Measurements from ENCODE around the gene UBE4B. TPM values are rescaled to one million over a fixed set of nuclear protein-coding genes. Genes with fewer than 3 reads are reported as not detected.
A peak's percentile ranks its signal among the peaks of the same experiment; 100 is the strongest.

UBE4B gene
- total RNA-seq, 1 experiment from 2014 or later: 88.1 TPM

DNA sequence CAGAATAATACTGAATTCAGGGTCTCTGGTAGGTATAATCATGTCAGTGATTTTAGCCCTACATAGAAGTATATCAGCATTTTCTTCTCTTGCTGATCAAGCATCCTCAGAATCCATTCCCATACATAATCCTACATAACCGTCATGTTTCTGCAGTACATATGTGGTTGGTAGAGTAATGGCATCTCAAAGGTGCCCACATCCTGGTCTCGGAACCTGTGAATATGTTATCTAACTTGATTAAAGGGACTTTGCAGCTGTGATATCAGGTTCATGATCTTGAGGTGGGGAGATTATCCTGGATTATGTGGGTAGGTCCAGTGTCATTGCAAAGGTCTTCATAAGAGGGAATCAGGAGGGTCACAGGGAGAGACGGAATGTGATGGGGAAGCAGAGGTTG, 108.2 kb downstream of the UBE4B start:
- DNase-seq: no peak
- no peaks in the 10 kb centered on the region for H3K27me3 ChIP-seq (ENCODE audit: control insufficient read depth, insufficient read depth, low read length)
- no peak overlapping the region for H3K4me3 ChIP-seq (ENCODE audit: insufficient read depth, low read depth, low read length)
- H3K36me3 ChIP-seq (replicated peaks; ENCODE audit: control insufficient read depth, insufficient read depth, low read length): peaks cover 5% of the 10 kb centered on the region

DNA sequence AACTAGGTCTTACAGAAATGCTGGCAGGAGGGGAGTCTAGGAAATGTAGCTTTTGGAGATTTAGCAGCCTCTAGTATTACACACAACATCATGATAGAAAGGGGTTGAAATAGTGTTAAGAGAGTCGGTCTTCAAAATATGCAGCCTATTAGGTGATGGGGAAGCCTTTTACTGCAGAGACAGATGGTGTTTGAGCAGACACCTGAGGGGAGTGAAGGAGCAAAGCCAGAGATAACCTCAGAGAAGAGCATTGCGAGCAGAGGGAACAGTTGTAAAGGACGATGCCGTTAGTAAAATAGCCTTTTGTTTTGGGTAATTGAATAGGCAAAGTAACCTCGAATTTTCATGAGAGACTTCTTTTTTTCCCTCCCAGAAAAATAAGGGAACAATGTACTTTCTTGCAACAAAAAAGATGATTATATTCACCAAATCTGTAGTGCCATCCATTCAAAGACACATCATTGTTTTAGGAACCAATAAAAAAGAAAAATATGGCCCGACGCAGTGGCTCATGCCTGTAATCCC, 111.3 kb downstream of the UBE4B start:
- DNase-seq: no peak
- H3K4me3 ChIP-seq (ENCODE audit: insufficient read depth, low read depth, low read length): no peak overlapping the region
- no peaks in the 10 kb centered on the region for H3K27me3 ChIP-seq (ENCODE audit: control insufficient read depth, insufficient read depth, low read length)
- no peaks in the 10 kb centered on the region; the same call in 1 of the 2 replicates for H3K36me3 ChIP-seq (replicated peaks; ENCODE audit: control insufficient read depth, insufficient read depth, low read length)

DNA sequence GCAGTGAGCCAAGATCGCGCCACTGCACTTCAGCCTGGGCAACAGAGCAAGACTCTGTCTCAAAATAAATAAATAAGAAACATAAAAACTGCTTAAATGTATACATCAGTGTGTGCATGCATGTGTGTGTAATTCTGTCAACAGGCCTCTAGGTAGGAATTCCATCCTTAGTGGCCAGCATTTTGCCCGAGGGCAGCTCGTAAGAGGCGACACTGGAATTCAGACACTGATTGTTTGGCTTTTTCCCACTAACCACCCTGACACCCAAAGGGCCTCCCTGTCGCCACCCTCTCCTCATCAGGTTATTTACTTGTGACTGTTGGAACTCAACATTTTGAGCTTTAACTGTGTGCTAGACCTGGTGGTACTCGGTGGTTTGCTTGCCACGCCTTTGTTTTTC, 113.6 kb downstream of the UBE4B start:
- no peaks in the 10 kb centered on the region for H3K27me3 ChIP-seq (ENCODE audit: control insufficient read depth, insufficient read depth, low read length)
- H3K36me3 ChIP-seq (replicated peaks; ENCODE audit: control insufficient read depth, insufficient read depth, low read length): peaks cover under 1% of the 10 kb centered on the region
- no peak overlapping the region for H3K4me3 ChIP-seq (ENCODE audit: insufficient read depth, low read depth, low read length)
- no peak for DNase-seq

DNA sequence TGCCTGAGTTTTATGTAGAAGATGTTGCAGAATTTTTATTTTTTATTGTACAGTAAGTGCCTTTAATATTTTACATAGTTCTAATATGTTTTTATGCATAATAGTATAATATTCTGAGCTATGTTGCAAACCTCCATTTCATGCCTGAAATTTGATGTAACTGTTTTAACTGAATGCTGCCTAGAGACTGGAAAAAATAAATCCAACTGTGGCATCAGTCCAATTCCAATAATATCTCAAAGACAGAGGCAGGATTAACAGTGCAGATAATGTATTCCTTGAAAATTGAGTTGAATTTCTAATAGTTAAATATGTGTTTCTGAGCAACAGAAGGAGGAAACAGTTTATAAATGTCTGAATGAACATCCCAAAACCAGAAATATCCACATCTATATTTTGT, 116.5 kb downstream of the UBE4B start:
- Histone ChIP-seq H3K4me3 (ENCODE audit: insufficient read depth, low read depth, low read length) (no peak overlapping the region), H3K36me3 (replicated peaks; ENCODE audit: control insufficient read depth, insufficient read depth, low read length) (peaks cover 2% of the 10 kb centered on the region), H3K27me3 (ENCODE audit: control insufficient read depth, insufficient read depth, low read length) (no peaks in the 10 kb centered on the region)
- DNase-seq: no peak

DNA sequence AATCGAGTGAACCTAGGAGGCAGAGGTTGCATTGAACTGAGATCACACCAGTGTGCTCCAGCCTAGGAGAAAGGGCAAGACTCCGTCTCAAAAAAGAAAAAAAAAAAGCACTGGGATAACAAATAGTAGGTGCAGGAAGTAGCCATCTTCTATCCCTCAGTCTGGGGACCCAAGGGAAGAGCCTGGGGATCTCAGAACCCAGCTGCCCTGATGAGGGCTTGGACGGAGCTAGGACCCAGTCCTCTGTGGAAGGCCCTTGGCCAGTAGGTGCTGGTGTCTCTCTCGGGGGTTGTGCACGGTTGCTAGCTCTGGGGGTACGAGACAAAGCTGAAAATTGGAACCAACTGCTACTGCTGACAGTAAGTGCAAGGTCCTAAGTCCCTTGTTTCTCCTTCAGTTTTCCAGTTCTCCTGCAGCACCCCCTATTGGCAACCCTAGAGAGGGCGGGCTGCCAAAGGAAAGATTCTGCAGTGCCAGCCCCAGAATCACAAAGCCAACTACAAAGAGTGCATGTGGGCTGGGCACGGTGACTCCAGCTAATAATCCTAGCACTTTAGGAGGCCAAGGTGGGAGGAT, 120.0 kb downstream of the UBE4B start:
- DNase-seq: peak; percentile 75
- Histone ChIP-seq H3K27me3 (ENCODE audit: control insufficient read depth, insufficient read depth, low read length) (no peaks in the 10 kb centered on the region), H3K36me3 (replicated peaks; ENCODE audit: control insufficient read depth, insufficient read depth, low read length) (peaks cover 3% of the 10 kb centered on the region), H3K4me3 (ENCODE audit: insufficient read depth, low read depth, low read length) (no peak overlapping the region)

DNA sequence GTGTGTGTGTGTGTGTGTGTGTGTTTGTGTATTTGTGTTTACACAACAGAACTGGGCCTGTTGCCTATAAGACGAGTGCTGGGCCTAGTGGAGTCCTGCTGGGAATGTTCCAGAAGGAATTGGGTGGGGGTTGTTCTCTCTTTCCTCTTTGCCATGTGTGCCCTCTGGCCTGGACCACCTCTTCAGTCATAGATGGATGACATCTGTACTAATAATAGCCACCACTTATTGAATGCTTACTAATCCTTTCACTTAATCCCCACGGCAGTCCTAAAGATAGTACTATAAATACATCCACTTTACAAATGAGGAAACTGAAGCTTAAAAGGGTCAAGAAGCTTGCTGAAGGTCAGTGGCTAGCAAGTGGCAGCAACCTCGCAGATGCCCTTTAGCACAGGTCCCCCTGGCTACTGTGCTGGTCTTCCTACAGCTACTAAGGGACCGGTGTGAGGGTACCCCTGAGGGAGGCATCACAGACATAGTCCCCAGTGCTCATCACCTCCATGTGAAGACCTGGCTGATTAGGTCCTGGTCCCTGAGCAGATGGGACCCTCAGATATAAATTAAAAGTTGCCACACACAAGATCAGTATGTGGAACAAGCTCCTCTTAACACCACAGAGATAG, 122.4 kb downstream of the UBE4B start:
- peaks cover 3% of the 10 kb centered on the region for H3K36me3 ChIP-seq (replicated peaks; ENCODE audit: control insufficient read depth, insufficient read depth, low read length)
- no peaks in the 10 kb centered on the region for H3K27me3 ChIP-seq (ENCODE audit: control insufficient read depth, insufficient read depth, low read length)
- no peak overlapping the region for H3K4me3 ChIP-seq (ENCODE audit: insufficient read depth, low read depth, low read length)
- no peak for DNase-seq

DNA sequence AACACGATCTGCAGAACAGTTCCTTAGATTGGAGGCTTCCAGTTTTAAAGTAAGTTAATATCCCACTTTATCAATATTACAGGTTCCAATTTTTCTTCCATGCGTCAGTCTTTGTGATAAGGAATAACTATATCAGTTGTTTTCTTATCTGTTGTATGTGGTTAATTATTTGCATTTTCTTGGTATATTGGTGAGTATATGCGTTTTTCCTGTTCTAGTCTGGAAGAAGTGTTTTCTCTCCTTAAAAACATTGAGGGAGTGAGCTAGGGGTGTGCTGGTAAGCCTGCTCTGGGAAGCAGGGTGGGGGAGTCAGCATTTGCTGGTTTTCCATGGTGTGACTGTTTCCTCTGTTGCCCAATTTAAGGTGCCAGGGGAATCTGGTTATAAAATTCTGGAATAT, 127.4 kb downstream of the UBE4B start:
- peaks cover 6% of the 10 kb centered on the region for H3K36me3 ChIP-seq (replicated peaks; ENCODE audit: control insufficient read depth, insufficient read depth, low read length)
- H3K27me3 ChIP-seq (ENCODE audit: control insufficient read depth, insufficient read depth, low read length): no peaks in the 10 kb centered on the region
- H3K4me3 ChIP-seq (ENCODE audit: insufficient read depth, low read depth, low read length): no peak overlapping the region
- no peak for DNase-seq

DNA sequence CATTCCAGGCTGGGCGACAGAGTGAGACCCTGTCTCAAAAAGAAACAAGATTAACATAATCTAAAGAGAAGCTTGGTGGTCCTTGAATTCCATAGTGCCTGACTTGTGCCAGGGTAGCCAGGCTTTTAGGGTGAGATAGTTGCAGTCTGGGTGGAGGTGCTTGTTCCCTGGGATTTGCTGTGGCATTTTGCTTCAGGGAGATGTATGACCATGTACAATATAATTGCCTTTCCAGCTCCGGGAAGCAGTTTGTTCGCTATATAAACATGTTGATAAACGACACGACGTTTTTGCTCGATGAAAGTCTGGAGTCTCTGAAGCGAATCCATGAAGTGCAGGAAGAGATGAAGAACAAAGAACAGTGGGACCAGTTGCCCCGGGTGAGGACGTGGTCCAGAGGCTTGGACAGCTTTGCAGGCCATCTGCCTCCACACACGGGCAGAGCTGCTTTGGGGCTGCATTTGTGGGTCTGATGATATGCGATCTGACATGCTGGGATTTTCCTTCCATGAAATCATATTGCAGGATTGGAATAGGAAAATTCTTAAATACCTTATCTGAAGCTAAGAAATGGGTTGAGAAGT, 128.2 kb downstream of the UBE4B start:
- Histone ChIP-seq H3K4me3 (ENCODE audit: insufficient read depth, low read depth, low read length) (no peak overlapping the region), H3K27me3 (ENCODE audit: control insufficient read depth, insufficient read depth, low read length) (no peaks in the 10 kb centered on the region), H3K36me3 (replicated peaks; ENCODE audit: control insufficient read depth, insufficient read depth, low read length) (peaks cover 12% of the 10 kb centered on the region)
- DNase-seq: no peak

DNA sequence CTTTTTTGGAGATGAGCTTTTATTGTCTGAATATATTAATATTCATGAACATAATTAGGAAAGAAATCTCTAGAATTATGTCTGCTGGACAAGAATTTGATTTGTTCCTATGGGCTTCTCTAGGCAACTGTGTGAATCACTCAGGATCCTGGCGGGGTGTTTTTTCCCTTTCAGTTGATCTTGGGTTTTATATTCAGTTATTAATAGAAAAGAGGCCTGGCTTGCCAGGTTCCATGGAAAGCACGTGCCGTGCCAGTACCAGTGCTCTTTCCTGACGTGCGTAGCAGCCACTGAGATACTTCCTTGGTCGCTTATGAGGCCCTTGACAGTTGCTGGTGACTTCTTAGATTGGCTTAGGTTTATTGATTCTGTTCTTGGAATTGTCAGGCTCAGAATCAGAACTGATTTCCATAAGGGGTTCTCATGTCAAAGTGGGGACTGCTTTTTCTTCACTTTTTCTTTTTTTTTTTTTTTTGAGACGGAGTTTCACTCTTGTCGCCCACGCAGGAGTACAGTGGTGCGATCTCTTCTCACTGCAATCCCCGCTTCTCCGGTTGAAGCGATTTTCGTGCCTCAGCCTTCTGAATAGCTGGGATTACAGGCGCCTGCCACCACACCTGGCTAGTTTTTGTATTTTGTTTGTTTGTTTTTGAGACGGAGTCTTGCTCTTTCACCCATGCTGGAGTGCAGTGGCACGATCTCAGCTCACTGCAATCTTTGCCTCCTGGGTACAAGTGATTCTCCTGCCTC, 129.0 kb downstream of the UBE4B start:
- Histone ChIP-seq H3K27me3 (ENCODE audit: control insufficient read depth, insufficient read depth, low read length) (no peaks in the 10 kb centered on the region), H3K36me3 (replicated peaks; ENCODE audit: control insufficient read depth, insufficient read depth, low read length) (peaks cover 13% of the 10 kb centered on the region), H3K4me3 (ENCODE audit: insufficient read depth, low read depth, low read length) (no peak overlapping the region)
- no peak for DNase-seq

DNA sequence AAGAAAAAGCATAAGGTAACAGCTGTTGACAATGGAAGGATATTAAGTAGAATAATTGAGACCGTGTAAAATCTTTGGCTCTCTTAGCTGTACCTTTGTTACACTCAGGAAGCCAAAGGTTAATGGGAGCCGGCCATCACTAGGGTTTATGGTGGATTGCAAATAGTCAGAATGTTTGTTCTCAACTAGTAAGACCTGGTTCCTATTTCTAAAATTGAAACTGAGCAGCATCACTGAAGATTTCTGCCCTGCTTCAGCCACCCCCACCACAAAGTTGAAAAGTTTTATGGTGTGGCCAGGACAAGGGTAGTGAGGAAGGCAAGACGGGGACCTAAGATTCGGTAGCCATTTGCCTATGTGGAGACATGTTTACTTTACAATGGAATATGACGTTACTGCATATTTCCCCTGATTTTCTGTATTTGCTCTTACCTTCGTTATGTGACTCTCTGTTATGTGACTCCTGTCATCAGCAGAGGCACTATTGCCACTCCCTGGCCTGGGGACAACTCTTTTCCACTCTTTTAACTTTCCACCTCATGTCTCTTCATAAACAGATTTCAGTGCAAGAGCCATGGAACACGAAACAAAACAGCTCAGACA, 136.3 kb downstream of the UBE4B start:
- Histone ChIP-seq H3K4me3 (ENCODE audit: insufficient read depth, low read depth, low read length) (no peak overlapping the region), H3K27me3 (ENCODE audit: control insufficient read depth, insufficient read depth, low read length) (no peaks in the 10 kb centered on the region), H3K36me3 (replicated peaks; ENCODE audit: control insufficient read depth, insufficient read depth, low read length) (peaks cover 19% of the 10 kb centered on the region)
- no peak for DNase-seq

DNA sequence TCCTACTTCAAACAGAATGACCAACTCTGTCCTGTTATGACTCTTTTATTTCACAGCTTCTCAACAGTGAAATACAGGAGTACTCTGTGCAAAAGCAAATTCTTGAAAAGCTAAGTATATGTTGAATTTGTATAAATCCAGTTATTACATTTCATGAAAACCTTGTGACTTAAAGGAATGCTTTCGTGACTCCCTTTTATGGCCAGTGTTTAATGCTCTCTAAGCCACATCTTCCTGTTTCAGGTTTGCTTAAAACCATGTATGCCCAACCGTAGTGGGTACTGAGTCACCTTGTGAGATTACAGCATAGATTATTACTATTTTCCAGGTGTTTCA, 137.4 kb downstream of the UBE4B start:
- Histone ChIP-seq H3K4me3 (ENCODE audit: insufficient read depth, low read depth, low read length) (no peak overlapping the region), H3K27me3 (ENCODE audit: control insufficient read depth, insufficient read depth, low read length) (no peaks in the 10 kb centered on the region), H3K36me3 (replicated peaks; ENCODE audit: control insufficient read depth, insufficient read depth, low read length) (peaks cover 16% of the 10 kb centered on the region)
- no peak for DNase-seq

DNA sequence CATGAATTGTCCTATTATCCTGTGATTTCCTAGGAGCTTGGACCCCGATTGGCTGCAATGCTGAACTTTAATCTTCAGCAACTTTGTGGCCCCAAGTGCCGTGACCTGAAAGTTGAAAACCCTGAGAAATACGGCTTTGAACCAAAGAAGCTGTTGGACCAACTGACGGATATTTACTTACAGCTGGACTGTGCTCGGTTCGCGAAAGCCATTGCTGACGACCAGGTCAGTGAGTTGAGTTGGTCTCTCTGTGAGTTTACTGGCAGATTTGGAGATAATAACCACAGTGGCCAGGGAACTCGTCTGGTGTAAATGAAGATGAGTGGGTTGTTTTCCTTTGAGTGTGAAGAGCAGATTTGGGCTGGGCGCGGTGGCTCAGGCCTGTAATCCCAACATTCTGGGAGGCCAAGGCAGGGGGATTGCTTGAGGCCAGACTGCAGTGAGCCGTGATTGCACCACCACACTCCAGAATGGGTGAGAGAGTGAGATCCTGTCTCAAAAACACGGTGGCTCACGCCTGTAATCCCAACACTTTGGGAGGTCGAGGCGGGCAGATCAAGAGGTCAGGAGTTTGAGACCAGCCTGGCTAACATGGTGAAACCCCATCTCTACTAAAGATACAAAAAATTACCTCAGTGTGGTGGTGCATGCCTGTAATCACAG, 138.5 kb downstream of the UBE4B start:
- no peak overlapping the region for H3K4me3 ChIP-seq (ENCODE audit: insufficient read depth, low read depth, low read length)
- H3K27me3 ChIP-seq (ENCODE audit: control insufficient read depth, insufficient read depth, low read length): no peaks in the 10 kb centered on the region
- no peak for DNase-seq
- peaks cover 10% of the 10 kb centered on the region for H3K36me3 ChIP-seq (replicated peaks; ENCODE audit: control insufficient read depth, insufficient read depth, low read length)

DNA sequence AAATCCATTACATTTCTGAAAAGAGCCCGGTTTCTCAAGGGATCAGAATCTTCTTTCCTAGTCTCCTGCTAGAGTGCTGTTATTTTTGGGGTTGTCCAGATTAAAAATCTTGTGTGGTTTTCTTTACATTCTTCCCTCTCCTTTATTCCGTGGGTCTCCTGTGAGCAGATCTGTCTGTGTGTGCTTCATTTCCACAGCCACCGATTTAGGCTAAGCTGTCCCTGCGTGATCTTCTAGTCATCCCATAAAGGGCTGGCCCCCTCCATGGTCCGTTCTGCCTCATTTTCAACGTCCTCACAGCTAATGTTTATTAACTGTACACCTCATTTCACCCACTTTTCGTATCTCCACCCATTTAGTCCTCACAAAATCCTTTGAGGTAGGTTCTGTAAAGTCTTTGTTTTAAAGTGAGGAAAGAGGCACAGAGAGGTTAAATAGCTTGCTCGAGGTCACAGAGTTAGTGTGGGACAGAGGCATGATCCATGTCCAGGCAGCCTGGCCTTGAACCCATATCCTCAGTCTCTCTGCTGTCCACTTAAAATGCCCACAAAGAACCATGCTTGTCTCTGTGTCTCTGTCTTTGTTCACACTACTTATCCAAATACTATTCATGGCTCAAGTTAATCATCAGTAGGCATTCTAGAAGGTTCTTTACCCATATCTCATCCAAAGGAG, 139.4 kb downstream of the UBE4B start:
- DNase-seq: no peak
- no peak overlapping the region for H3K4me3 ChIP-seq (ENCODE audit: insufficient read depth, low read depth, low read length)
- peaks cover 10% of the 10 kb centered on the region for H3K36me3 ChIP-seq (replicated peaks; ENCODE audit: control insufficient read depth, insufficient read depth, low read length)
- no peaks in the 10 kb centered on the region for H3K27me3 ChIP-seq (ENCODE audit: control insufficient read depth, insufficient read depth, low read length)

DNA sequence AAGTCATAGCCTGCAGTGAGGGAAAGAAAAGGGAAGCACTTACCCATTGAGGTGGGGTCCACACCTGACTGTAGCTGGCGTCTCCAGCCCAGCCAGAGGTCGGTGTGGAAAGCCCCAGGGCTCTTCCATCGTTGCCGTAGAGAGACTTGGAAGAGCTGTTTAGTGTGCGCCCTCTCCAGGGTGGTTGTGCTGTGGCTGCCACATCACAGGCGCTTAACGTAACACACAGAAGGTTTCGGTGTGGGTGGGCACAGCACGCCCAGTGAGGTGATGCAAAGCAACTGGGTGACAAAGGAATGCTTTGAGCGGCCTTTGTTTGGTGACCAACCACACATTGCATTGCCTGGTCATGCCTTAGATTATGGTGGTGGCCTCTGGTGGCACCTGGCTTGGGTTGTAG, 140.8 kb downstream of the UBE4B start:
- Histone ChIP-seq H3K36me3 (replicated peaks; ENCODE audit: control insufficient read depth, insufficient read depth, low read length) (peaks cover 10% of the 10 kb centered on the region), H3K27me3 (ENCODE audit: control insufficient read depth, insufficient read depth, low read length) (no peaks in the 10 kb centered on the region)

More for the DNA sequence above, 140.8 kb downstream of the UBE4B start:
- H3K4me3 ChIP-seq (ENCODE audit: insufficient read depth, low read depth, low read length): no peak overlapping the region
- peak; percentile 24 for DNase-seq
